ENCODE data around the gene AGPAT2. TPM values are rescaled to one million over a fixed set of nuclear protein-coding genes. Genes with fewer than 3 reads are reported as not detected.
"Not testable (repeated sequence)": the region's sequence is repeated elsewhere in the genome, so short reads cannot be mapped to it uniquely, and the experiment has no call there.

AGPAT2 gene
- total RNA-seq, 2 donors from 2014 or later: 154 TPM

GRCh38 chr9:136722093-136722968 is 35.1 kb upstream of the AGPAT2 start:
- no peak for ATAC-seq
- no peak for DNase-seq
- intact Hi-C loops (cut with DNase I): loop anchor here in 1 of 2 donors (5.0 kb wide), 1 partner anchor 45 kb away; no protein-coding TSS in a partner anchor

DNA sequence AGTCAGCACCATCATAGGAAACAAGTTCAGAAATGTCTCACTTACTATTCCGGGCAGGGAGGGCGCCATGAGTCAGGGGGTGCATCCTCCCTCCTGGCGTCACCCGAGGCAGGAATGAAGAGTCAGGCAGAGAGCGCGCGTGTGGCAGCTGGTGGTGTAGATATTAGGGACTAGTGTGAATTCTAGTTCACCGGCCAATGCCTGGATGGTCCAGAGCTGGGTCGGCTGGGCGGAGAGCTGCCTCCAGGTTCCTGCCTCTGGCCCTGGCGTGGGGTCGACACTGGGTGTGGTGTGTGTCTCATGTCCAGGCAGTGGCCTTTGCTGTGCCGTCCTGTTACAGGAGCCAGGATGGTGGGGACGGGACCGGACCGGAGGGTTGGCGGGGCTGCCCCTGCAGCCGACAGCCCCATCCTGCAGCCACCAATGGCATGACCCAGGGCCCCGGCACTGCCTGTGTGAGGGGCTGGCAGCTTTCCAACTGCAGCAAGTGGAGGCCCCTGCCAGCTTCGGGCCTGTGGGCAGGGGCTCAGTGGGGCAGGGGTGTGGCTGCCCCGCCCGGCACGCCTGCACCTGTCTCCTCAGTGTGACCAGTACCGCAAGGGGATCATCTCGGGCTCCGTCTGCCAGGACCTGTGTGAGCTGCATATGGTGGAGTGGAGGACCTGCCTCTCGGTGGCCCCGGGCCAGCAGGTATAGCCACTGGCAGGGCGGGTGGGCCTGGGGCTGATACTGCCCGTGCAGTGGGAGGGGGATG is 34.3 kb upstream of the AGPAT2 start:
- DNase-seq (peak; percentile 80), ATAC-seq (peak; percentile 48 to 65)
- intact Hi-C loops (cut with DNase I): loop anchor here in 1 of 2 donors (5.0 kb wide), 1 partner anchor 44 kb away; no protein-coding TSS in a partner anchor

DNA sequence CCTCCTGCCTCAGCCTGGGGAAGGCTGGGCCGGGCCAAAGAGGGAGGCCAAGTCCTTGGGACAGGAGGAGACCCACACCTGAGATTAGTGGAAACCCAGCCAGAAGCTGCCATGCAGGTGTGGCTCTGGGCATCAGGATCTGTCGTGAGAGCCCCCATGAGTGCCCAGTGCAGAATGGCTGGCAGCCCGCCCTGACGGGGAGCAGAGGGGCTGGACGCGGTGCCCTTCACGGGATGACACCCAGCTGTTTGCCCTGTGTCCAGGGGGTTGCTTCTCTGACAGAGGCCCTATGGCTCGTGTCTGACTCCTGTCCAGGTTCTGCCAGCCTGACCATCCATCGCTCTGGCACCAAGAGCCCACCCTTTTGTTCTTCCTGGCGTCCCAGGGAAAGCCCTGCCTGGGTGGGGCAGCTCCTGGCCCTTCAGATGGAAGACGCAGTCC is 33.7 kb upstream of the AGPAT2 start:
- DNase-seq (no peak), ATAC-seq (peak in 1 of 2 donors; percentile 3)
- intact Hi-C loops (cut with DNase I): loop anchor here in 1 of 2 donors (5.0 kb wide), 1 partner anchor 44 kb away; no protein-coding TSS in a partner anchor

GRCh38 chr9:136720251-136720897 is 33.1 kb upstream of the AGPAT2 start:
- DNase-seq: peak; percentile 70
- ATAC-seq: peak; percentile 5 to 9
- intact Hi-C loops (cut with DNase I): loop anchor here in 1 of 2 donors (5.0 kb wide), 1 partner anchor 43 kb away; no protein-coding TSS in a partner anchor

DNA sequence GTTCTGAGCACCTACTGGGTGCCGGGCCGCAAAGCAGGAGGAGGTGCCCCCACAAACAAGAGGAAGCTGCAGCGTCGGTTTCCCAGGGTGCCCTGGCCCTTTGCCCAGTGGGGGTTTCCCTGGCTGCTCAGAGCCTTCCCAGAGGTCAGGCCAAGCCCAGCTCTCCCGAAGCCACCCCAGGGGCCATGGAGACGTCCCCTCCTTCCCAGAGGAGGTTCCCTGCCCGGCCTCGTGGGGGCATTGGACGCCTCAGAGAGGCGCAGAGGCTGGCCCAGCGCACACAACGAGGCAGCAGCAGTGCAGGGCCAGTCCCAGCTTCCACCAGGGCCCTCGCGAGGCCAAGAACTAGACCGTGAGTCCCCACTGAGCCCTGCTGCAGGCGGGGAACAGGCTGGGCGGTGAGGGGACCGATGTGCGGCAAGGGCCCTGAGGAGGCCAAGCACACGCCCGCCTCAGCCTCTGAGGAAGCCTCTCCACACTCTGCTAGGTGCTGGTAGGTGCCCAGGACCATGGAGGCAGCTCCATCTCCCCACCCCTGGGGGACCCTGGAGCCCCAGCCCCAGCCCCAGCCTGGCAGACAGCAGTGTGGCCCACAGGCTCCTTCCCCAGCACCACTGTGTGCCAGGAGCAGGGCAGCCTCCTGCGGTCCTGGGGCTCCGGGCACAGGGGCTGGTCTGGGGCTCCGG is 32.1 kb upstream of the AGPAT2 start:
- DNase-seq (no peak), ATAC-seq (peak in 1 of 2 donors; percentile 1)

GRCh38 chr9:136718345-136719194 is 31.3 kb upstream of the AGPAT2 start:
- intact Hi-C loops (cut with DNase I): no loop called here
- ATAC-seq (no peak), DNase-seq (no peak)

More for the DNA sequence above, 32.1 kb upstream of the AGPAT2 start:
- intact Hi-C loops (cut with DNase I): no loop called here

DNA sequence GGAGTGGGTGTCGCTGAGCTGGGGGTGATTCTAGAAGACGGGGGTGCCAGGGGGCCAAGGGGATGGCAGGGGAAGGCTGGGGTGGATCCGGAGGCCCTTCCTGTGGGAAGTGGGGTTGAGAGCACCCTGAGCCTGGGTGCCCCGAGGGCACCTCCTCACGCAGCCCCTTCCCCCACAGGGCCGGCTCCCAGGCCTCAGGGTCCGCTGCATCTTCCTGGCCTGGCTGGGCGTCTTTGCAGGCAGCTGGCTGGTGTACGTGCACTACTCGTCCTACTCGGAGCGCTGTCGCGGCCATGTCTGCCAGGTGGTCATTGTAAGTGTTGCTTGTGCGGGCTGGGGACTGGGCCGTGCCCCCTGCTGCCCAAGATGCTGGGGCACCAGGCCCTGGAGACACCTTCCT is 30.1 kb upstream of the AGPAT2 start:
- DNase-seq: no peak
- intact Hi-C loops (cut with DNase I): no loop called here
- ATAC-seq: no peak

- intact Hi-C loops (cut with DNase I): no loop called here
- DNase-seq (no peak), ATAC-seq (peak; percentile 1 to 4)
These were observed 27.6 kb upstream of the AGPAT2 start for GRCh38 chr9:136714893-136715274.

DNA sequence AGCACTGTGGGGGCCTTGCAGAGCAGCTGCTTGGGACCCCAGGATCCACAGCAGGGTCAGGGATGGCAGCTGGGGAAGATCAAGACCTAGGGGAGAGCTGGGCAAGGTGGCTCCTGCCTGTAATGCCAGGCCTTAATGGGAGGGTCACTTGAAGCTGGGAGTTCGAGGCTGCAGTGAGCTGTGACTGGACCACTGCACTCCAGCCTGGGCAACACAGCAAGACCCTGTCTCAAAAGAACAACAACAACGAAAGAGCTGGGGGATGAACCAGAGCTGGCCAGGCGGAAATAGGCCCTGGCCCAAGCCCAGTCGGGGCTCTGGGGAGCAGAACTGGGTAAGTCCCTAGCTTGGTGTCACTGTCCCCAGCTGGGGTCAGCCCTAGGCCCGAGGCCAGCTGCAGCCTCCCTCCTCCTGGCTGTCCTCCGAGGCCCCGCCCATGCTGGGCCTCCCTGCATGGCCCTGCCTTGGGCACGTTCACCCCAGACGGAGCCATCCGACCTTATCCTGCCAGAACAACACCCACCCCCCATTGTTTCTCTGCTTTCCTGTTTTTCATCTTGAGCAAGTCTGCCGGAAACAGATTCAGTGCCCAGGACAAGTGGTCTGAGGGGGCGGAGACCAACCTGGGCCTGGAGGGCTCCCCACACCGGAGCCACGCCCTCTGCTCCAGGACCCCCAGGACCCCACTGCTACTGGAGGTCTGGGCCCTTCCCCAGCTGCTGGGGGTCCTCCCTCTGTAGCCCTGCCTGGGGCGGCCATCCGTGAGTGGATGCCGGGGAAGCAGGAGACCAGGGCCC is 27.0 kb upstream of the AGPAT2 start:
- ATAC-seq: peak; percentile 38 to 52
- intact Hi-C loops (cut with DNase I): no loop called here
- DNase-seq: peak; percentile 75

DNA sequence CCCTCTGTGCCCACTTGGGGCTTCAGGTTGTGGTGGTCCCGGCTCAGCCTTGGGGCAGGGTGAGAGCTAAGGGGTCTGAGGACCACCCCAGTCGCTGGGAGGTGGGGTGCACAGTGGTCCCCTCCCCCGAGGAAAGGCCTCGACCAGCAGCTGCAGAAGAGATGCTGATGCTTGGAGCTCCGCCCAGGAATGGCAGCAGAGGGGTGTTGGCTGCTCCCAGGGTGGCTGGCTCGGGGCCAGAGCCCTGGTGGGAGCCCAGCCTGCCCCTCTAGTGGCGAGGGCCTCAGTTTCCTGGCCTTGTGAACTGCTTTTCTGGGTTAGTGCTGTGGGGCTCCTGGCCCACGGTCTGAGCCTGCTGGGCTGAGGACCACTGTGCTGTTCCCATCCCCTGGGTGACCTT is 26.3 kb upstream of the AGPAT2 start:
- intact Hi-C loops (cut with DNase I): no loop called here
- ATAC-seq (peak; percentile 7 to 17), DNase-seq (peak; percentile 72)

GRCh38 chr9:136712690-136713544 is 25.7 kb upstream of the AGPAT2 start:
- intact Hi-C loops (cut with DNase I): no loop called here
- DNase-seq (no peak), ATAC-seq (peak in 1 of 2 donors; percentile 2)

DNA sequence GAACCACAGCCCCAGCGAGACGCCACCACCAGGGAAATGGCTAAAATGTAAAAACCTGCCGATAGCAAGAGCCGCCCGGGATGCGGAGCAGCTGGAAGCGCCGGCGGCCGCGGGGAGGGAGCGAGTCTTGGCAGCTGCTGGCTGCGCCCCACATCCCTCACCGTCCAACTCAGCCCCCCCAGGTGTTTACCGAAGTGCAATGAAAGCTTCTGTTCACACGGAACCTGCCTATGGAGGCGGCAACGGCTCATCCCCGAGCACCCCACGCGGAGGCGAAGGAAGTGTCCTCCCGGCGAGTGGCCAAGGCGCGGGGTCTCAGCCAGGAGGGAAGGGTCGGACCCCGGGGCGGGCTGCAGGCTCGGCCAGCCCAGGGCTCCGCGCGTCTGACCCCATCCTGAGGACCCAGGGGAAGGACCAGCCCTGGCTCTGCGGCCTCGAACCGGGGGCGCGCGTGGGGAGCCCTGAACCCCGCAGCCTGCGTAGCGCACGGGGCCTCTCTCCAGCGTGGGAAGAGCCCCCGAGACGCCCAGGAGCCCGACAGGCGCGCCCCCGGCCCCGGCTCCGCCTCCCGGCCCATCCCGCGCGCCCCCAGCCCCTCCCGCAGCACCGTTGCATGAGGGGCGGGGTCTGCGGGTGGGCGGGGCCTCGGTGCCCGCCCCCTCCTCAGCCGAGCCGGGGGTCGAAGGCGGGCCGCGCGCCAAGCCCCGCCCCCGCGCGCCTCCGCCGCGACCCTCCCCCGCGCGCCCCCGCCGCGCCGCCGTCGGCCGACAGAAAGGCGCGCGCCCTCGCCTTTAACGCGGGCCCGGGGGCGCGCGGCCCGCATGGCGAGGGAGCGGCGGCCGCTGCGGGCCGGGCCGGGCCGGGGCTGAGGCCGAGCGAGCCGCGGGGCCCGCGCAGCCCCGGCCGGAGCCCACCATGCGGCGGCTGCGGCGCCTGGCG is 24.8 kb upstream of the AGPAT2 start, which contains the start of gene DIPK1B:
Gene DIPK1B, plus strand, starts transcription at position 822 of the 939 bp plus-strand sequence. Its CDS starts 94 bp downstream, at position 916.
- intact Hi-C loops (cut with DNase I): no loop called here
- peak; percentile 12 to 28 for ATAC-seq
- no peak for DNase-seq

GRCh38 chr9:136711219-136711648 is 24.0 kb upstream of the AGPAT2 start:
- intact Hi-C loops (cut with DNase I); DNase-seq; ATAC-seq: not testable (repeated sequence)

- intact Hi-C loops (cut with DNase I): no loop called here
- ATAC-seq (no peak), DNase-seq (no peak)
These were observed 23.3 kb upstream of the AGPAT2 start for GRCh38 chr9:136710543-136710942.

All from left cardiac atrium (tissue), 4 donors.